Fibroblast of lung (primary cell): ENCODE results near the gene CAMTA1. TPM values are rescaled to one million over a fixed set of nuclear protein-coding genes. Genes with fewer than 3 reads are reported as not detected.
A peak's percentile ranks its signal among the peaks of the same experiment; 100 is the strongest.

Source experiments
- DNase-seq, 2 donors: peaks; one replicate each; pipeline versions ENCODE4 v3.0.0 to v3.0.0-alpha.2; 2010; ENCODE audit warnings: low read depth in 2 of 2
- H2AFZ ChIP-seq: 2 replicates; pipeline ENCODE4 v1.5.1; 2012; ENCODE audit warnings: low read length, control low read depth, inconsistent platforms
- H3K27ac ChIP-seq: 2 replicates; pipeline ENCODE4 v1.5.1; 2011; ENCODE audit warnings: low read length, control low read depth; ENCODE audit not compliant: insufficient read depth
- H3K27me3 ChIP-seq: 2 replicates; pipeline ENCODE4 v1.5.1; 2011; ENCODE audit warnings: mild to moderate bottlenecking, low read length; ENCODE audit not compliant: control insufficient read depth, insufficient read depth
- H3K36me3 ChIP-seq: 2 replicates; pipeline ENCODE4 v1.5.1; 2011; ENCODE audit warnings: low read length; ENCODE audit not compliant: control insufficient read depth, insufficient read depth
- H3K4me1 ChIP-seq: 2 replicates; pipeline ENCODE4 v1.5.1; 2011; ENCODE audit warnings: low read length; ENCODE audit not compliant: control insufficient read depth, insufficient read depth; ENCODE audit errors: extremely low read depth
- H3K4me2 ChIP-seq: 2 replicates; pipeline ENCODE4 v1.5.1; 2011; ENCODE audit warnings: low read length, control low read depth; ENCODE audit not compliant: insufficient read depth; ENCODE audit errors: extremely low read depth
- H3K4me3 ChIP-seq, 4 experiments: fragments of 200-600 bp in 1 of 4; sonication (generic) in 1 of 4; replicated peaks in 1 of 4; 2 replicates each; pipeline ENCODE4 v1.5.1; 2011 to 2016; ENCODE audit warnings: low read length in 4 of 4, low read depth in 3 of 4, mild to moderate bottlenecking in 3 of 4, control low read depth in 2 of 4, inconsistent platforms in 1 of 4, mixed read lengths in 1 of 4; ENCODE audit not compliant: insufficient read depth in 1 of 4; ENCODE audit errors: control extremely low read depth in 1 of 4
- H3K79me2 ChIP-seq: 2 replicates; pipeline ENCODE4 v1.5.1; 2012; ENCODE audit warnings: mild to moderate bottlenecking, low read length, inconsistent platforms; ENCODE audit not compliant: control insufficient read depth, insufficient read depth
- H3K9ac ChIP-seq: 2 replicates; pipeline ENCODE4 v1.5.1; 2011; ENCODE audit warnings: mild to moderate bottlenecking, low read length, control low read depth; ENCODE audit not compliant: insufficient read depth
- H3K9me3 ChIP-seq: 2 replicates; pipeline ENCODE4 v1.5.1; 2012; ENCODE audit warnings: low read depth, low read length; ENCODE audit not compliant: control insufficient read depth, insufficient read depth
- H4K20me1 ChIP-seq: 2 replicates; pipeline ENCODE4 v1.5.1; 2011; ENCODE audit warnings: low read length; ENCODE audit not compliant: control insufficient read depth, insufficient read depth; ENCODE audit errors: extremely low read depth
- EZH2 ChIP-seq: IDR thresholded peaks from 2 replicates; pipeline ENCODE4 v1.5.1; 2012; ENCODE audit warnings: low read length, control low read depth, mild to moderate bottlenecking; ENCODE audit errors: missing control alignments
- polyA plus RNA-seq, 2 donors: library from polyadenylated mRNA; depleted of rRNA in 1 of 2; stranded (reverse) in 1 of 2; unstranded in 1 of 2; fragments of >200 nt; gene quantifications; 2 replicates each; pipeline ENCODE4 v1.2.1, GENCODE V29; 2011 to 2012; ENCODE audit warnings: missing spikeins in 1 of 2
- total RNA-seq: library from RNA; depleted of rRNA; stranded (reverse); fragments of >200 nt; gene quantifications from 2 replicates; pipeline ENCODE4 v1.2.1, GENCODE V29; 2014
- TF ChIP-seq, protein P1 (sequence below), 2 donors: IDR thresholded peaks in 1 of 2; conservative IDR thresholded peaks in 1 of 2; 1 replicate in 1 of 2; 2 replicates in 1 of 2; pipeline ENCODE4 v1.5.1; 2011 to 2012; ENCODE audit warnings: low read length in 2 of 2, control low read depth in 1 of 2, inconsistent platforms in 1 of 2, low read depth in 1 of 2, mild to moderate bottlenecking in 1 of 2

CAMTA1 gene
- total and polyA plus RNA-seq, 2 donors (not counting 1 experiment from before 2014, with no cell fraction given), result 47.6 to 86.0 TPM

GRCh38 chr1:7221826-7222694 lies 436.8 kb downstream of the CAMTA1 start:
- peak in 1 of 2 donors; percentile 26 for DNase-seq
- no peak for TF ChIP-seq EZH2

GRCh38 chr1:7222695-7223015 lies 437.4 kb downstream of the CAMTA1 start:
- H3K27me3 ChIP-seq, result no peaks in the 10 kb centered on the region
- no peaks in the 10 kb centered on the region for H3K36me3 ChIP-seq
- H3K4me2 ChIP-seq, result no peak overlapping the region
- no peak overlapping the region for H2AFZ ChIP-seq
- H3K79me2 ChIP-seq, result no peaks in the 10 kb centered on the region
- no peaks in the 10 kb centered on the region for H4K20me1 ChIP-seq
- no peak overlapping the region for H3K27ac ChIP-seq
- no peak for DNase-seq
- H3K4me3 ChIP-seq, result no peak overlapping the region
- H3K4me1 ChIP-seq, result peaks cover 11% of the 10 kb centered on the region
- TF ChIP-seq, protein P1, sequence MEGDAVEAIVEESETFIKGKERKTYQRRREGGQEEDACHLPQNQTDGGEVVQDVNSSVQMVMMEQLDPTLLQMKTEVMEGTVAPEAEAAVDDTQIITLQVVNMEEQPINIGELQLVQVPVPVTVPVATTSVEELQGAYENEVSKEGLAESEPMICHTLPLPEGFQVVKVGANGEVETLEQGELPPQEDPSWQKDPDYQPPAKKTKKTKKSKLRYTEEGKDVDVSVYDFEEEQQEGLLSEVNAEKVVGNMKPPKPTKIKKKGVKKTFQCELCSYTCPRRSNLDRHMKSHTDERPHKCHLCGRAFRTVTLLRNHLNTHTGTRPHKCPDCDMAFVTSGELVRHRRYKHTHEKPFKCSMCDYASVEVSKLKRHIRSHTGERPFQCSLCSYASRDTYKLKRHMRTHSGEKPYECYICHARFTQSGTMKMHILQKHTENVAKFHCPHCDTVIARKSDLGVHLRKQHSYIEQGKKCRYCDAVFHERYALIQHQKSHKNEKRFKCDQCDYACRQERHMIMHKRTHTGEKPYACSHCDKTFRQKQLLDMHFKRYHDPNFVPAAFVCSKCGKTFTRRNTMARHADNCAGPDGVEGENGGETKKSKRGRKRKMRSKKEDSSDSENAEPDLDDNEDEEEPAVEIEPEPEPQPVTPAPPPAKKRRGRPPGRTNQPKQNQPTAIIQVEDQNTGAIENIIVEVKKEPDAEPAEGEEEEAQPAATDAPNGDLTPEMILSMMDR (conservative IDR thresholded peaks at IDR 0.05 in 1 of 2, IDR thresholded peaks at IDR 0.05 in 1 of 2; ENCODE audit: low read depth in 1 of 2, low read length in 2 of 2), result no peak
- TF ChIP-seq EZH2, result no peak
- no peak overlapping the region for H3K9ac ChIP-seq
- no peaks in the 10 kb centered on the region for H3K9me3 ChIP-seq

More at GRCh38 chr1:7221826-7222694, 436.8 kb downstream of the CAMTA1 start:
- H3K9me3 ChIP-seq, result no peaks in the 10 kb centered on the region
- no peaks in the 10 kb centered on the region for H3K36me3 ChIP-seq
- H3K4me2 ChIP-seq, result no peak overlapping the region
- H3K4me3 ChIP-seq, result no peak overlapping the region
- no peak overlapping the region for H3K27ac ChIP-seq
- no peaks in the 10 kb centered on the region for H4K20me1 ChIP-seq
- no peak overlapping the region for H2AFZ ChIP-seq
- H3K9ac ChIP-seq, result no peak overlapping the region
- no peaks in the 10 kb centered on the region for H3K79me2 ChIP-seq
- peaks cover 11% of the 10 kb centered on the region for H3K4me1 ChIP-seq
- no peaks in the 10 kb centered on the region for H3K27me3 ChIP-seq

DNA sequence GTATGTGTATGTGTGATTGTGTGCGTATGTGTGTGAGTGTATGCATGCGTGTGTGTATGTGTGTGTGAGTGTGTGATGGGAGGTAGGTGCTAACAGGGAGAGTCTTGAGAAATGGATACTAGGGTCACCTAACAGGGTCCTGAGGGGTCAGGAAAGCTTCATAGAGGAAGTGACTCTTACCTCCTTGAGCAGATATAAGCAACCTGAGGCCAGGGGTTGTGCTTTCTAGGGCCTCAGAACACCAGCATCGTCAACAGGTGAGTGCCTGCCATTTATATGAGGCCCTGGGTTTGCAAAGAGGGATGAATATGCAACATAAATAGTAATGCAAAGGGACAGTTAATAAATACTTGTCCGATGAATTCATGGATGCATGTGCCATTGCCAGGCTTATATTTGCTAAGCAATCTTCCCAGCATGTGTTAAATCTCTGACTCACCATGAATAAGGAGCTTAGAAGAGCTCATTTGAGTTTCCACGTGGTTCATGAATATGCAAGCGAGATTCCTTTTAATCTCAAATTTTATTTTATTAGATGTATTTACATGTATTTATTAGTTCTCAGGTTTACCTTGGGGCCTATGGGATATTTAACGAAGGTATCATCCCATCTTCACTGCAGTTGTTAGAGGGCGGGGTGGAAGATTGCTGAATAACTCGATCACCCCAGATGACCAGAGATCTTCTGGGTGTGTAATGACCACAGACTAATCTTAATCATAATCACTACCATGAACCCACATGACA lies 438.3 kb downstream of the CAMTA1 start:
- H3K36me3 ChIP-seq, result no peaks in the 10 kb centered on the region
- no peak overlapping the region for H3K9ac ChIP-seq
- no peaks in the 10 kb centered on the region for H3K79me2 ChIP-seq
- DNase-seq, result peak; percentile 90 to 93
- peak overlapping the region; percentile 38 for H3K4me2 ChIP-seq
- no peaks in the 10 kb centered on the region for H4K20me1 ChIP-seq
- no peak overlapping the region for H3K4me3 ChIP-seq
- no peaks in the 10 kb centered on the region for H3K27me3 ChIP-seq
- H3K27ac ChIP-seq, result peak overlapping the region; percentile 70
- H3K9me3 ChIP-seq, result no peaks in the 10 kb centered on the region
- peaks cover 11% of the 10 kb centered on the region for H3K4me1 ChIP-seq
- TF ChIP-seq EZH2, result no peak
- TF ChIP-seq, protein P1 (conservative IDR thresholded peaks at IDR 0.05 in 1 of 2, IDR thresholded peaks at IDR 0.05 in 1 of 2; ENCODE audit: low read depth in 1 of 2, low read length in 2 of 2), result no peak
- no peak overlapping the region for H2AFZ ChIP-seq
